Calu3 (cell line): ENCODE data around the gene SYMPK. TPM values are rescaled to one million over a fixed set of nuclear protein-coding genes. Genes with fewer than 3 reads are reported as not detected.

ENCODE experiments used
- BruUV-seq: library from RNA; stranded (reverse); fragments of 400-500 nt; replicated peaks from 2 replicates; lab custom pipeline; 2021; lab: Mats Ljungman, UMichigan
- CTCF ChIA-PET: fragments of 300-600 bp; sonication (Branson Sonifier 250); formaldehyde crosslinking; loops from one replicate; lab custom pipeline; 2022; ENCODE audit warnings: antibody characterized with exemption; lab: Charles Lee
- DNase-seq: peaks from one replicate; pipeline ENCODE4 v3.0.0; 2022
- H3K27ac Mint-ChIP-seq: one replicate; pipeline ENCODE4 v1.8.0; 2022; ENCODE audit warnings: mixed read lengths; ENCODE audit not compliant: unreplicated experiment
- H3K27me3 Mint-ChIP-seq: one replicate; pipeline ENCODE4 v1.8.0; 2022; ENCODE audit warnings: mixed read lengths; ENCODE audit not compliant: unreplicated experiment
- H3K36me3 Mint-ChIP-seq: one replicate; pipeline ENCODE4 v1.8.0; 2022; ENCODE audit warnings: mild to moderate bottlenecking, moderate library complexity, mixed read lengths; ENCODE audit not compliant: insufficient read depth, unreplicated experiment
- H3K4me1 Mint-ChIP-seq: one replicate; pipeline ENCODE4 v1.8.0; 2022; ENCODE audit warnings: mild to moderate bottlenecking, low read depth, mixed read lengths; ENCODE audit not compliant: unreplicated experiment
- H3K4me3 Mint-ChIP-seq: one replicate; pipeline ENCODE4 v1.8.0; 2022; ENCODE audit warnings: mild to moderate bottlenecking, low read depth, moderate library complexity, mixed read lengths; ENCODE audit not compliant: unreplicated experiment
- H3K9me3 Mint-ChIP-seq: one replicate; pipeline ENCODE4 v1.8.0; 2022; ENCODE audit warnings: low read depth, mixed read lengths; ENCODE audit not compliant: unreplicated experiment
- intact Hi-C: fragments of 100-400 bp; cut with micrococcal nuclease; formaldehyde crosslinking; loops from one replicate; pipeline ENCODE4 v1.10.0; 2022; ENCODE audit not compliant: unreplicated experiment
- total RNA-seq: library from RNA; stranded (reverse); gene quantifications from 2 replicates; pipeline ENCODE4 v1.2.3, GENCODE V29; 2022
- TF ChIP-seq, protein P1 (sequence below): fragments of 200-600 bp; IDR thresholded peaks from one replicate; pipeline ENCODE4 v1.8.0; 2022; ENCODE audit warnings: antibody characterized with exemption; ENCODE audit not compliant: unreplicated experiment

SYMPK gene
- total RNA-seq, 1 experiment from 2014 or later, result 130 TPM

DNA sequence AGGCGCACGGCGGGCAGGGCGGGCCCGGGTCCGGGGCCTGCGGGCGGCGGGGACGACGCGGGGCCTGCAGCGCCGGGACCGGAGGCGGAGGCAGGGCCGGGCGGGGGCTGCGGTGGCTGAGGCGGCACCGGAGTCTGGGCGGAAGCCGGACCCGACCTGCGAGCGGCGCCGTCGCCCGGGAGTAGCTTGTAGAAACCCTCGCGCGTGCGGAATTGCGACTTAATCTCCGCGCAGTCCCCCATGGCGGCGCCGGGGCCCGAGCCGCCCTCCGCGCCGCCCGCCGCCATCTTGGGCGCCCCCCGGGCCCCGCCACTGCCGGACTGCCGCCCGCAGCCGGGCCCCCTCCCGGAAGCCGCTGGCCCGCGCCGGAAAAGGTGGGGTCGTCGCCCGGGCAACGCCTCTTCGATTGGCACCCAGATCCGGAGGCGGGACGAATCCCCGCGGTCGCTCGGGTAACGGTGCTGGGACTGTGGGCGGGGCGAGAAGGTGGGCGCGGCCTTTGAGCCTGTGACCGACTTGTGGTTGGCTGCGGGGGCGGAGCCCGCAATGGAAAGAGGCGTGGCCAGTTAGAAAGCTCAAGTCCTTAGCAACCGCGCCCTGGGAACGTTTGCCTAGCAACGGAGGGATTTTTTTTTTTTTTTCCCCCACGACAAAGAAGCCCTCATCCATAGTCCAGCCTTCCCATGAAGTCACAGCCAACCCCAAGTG lies 70.3 kb downstream of the SYMPK start, which contains the start of gene DMWD:
Gene DMWD (minus strand): TSS at position 376 of the 708 bp plus-strand sequence. CDS start 89 bp downstream, at position 287.
- H3K36me3 Mint-ChIP-seq, result peaks cover 51% of the 10 kb centered on the region
- DNase-seq, result peak; percentile 100
- peak within 1 kb of the TSS; percentile 83 for H3K27ac Mint-ChIP-seq
- H3K27me3 Mint-ChIP-seq, result peaks cover 26% of the 10 kb centered on the region
- TF ChIP-seq, protein P1, sequence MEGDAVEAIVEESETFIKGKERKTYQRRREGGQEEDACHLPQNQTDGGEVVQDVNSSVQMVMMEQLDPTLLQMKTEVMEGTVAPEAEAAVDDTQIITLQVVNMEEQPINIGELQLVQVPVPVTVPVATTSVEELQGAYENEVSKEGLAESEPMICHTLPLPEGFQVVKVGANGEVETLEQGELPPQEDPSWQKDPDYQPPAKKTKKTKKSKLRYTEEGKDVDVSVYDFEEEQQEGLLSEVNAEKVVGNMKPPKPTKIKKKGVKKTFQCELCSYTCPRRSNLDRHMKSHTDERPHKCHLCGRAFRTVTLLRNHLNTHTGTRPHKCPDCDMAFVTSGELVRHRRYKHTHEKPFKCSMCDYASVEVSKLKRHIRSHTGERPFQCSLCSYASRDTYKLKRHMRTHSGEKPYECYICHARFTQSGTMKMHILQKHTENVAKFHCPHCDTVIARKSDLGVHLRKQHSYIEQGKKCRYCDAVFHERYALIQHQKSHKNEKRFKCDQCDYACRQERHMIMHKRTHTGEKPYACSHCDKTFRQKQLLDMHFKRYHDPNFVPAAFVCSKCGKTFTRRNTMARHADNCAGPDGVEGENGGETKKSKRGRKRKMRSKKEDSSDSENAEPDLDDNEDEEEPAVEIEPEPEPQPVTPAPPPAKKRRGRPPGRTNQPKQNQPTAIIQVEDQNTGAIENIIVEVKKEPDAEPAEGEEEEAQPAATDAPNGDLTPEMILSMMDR, result no peak
- intact Hi-C loops, result no loop called here
- CTCF ChIA-PET, result interaction anchor here (0.6 to 1.8 kb wide), 8 partner anchors 12 to 315 kb away, joined by 3 to 16 read pairs (median 4); partner anchors contain the start of gene SIX5
- BruUV-seq, result no TSS peak
- H3K9me3 Mint-ChIP-seq, result no peaks in the 10 kb centered on the region
- H3K4me3 Mint-ChIP-seq, result peak within 1 kb of the TSS; percentile 93
- H3K4me1 Mint-ChIP-seq, result peaks cover 33% of the 10 kb centered on the region

DNA sequence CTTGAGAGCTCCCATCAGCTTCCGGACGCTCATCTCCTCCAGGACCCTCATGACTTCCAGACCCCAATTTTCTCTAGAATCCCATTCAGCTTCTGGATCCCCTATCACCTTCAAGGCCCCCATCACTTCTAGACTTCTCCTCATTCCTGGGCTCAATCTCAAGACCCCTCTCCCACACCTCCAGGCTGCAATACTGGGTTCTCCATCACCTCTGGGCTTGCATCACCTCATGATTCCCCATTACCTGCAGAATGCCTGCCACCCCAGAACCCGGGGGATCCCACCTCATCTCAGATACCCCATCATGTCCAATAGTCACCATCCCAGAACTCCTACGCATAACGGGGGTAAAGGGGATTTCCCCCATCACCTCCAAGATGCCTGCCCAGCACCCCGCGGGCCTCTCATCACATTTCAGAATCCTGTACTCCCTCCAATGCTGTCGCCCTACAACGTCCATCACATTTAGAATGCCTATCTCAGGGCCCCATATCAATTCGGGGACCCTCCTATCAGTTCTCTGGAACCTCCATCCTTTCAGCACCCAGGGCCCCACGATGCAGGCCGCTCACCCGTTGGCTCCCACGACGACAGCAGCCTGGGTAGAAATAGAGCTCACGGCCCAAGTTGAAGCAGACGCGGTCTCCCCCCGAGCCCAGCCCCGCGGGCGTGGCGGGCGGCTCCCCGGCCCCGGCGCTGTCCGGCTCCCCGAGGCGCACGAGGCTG lies 71.0 kb downstream of the SYMPK start:
- DNase-seq, result no peak
- Mint-ChIP-seq H3K4me3 (peak overlapping the region; percentile 93), H3K27ac (peak overlapping the region; percentile 57), H3K9me3 (no peaks in the 10 kb centered on the region), H3K4me1 (peaks cover 33% of the 10 kb centered on the region), H3K36me3 (peaks cover 53% of the 10 kb centered on the region), H3K27me3 (peaks cover 26% of the 10 kb centered on the region)
- TSS peak; percentile 20 for BruUV-seq
- TF ChIP-seq, protein P1, result no peak
- intact Hi-C loops, result no loop called here
- CTCF ChIA-PET, result interaction anchor here (1.8 kb wide), 1 partner anchor 22 kb away, joined by 16 read pairs; the partner anchor contains the start of gene SIX5

DNA sequence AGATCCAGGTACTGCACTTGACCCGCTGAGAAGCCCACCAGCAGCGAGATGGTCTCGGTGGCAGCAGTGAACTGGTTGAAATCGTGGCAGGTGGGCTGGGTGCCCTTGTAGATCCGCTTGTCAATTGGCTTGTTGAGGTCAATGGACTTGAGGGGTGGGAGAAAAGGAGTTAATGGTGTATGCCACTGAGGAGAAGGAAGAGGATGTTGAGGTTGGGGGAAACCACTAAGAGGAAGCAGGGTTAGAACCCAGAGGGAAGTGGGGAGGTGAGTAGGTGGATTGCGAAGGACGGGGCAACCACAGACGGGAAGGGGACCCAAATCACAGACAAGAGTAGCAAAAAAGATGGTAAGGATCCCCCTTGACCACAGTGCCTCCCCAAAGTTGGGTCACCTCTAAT lies 72.0 kb downstream of the SYMPK start:
- no TSS peak for BruUV-seq
- Mint-ChIP-seq H3K27ac (peak overlapping the region; percentile 57), H3K4me1 (peaks cover 33% of the 10 kb centered on the region), H3K9me3 (no peaks in the 10 kb centered on the region), H3K4me3 (peak overlapping the region; percentile 93), H3K36me3 (peaks cover 61% of the 10 kb centered on the region), H3K27me3 (peaks cover 22% of the 10 kb centered on the region)
- CTCF ChIA-PET, result no interaction called here
- TF ChIP-seq, protein P1, result no peak
- intact Hi-C loops, result no loop called here
- DNase-seq, result no peak

DNA sequence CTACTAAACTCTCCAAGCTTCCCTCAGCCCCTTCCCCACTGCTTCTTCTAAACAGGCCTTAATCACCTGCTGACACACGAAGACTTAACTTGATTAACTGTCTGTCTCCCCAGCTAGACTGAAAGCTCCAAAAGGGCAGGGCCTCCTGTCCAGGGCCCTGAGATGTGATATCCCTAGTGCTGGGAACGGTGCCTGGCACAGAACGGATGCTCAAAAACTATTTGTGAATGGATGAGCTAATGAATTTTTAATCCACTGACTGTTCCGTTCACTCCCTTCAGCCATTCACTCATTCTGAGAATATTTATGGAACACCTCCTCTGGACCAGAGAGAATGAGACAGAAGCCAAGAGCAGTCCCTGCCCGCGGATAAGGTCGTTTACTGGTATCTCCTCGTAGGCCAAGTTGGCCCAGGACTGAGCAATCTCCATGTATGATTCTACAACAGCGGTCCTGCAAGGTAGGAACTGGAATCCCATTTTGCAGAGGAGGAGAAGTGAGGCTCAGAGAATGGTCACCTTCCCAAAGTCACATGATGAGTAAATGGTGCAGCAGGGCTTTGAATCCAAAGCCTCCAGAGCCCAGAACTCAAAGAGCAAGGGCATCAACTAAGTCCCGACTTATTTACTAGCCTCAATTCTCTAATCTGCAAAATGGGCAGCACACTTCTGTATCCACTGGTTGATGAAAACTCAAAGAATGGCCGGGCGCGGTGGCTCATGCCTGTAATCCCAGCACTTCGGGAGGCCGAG lies 73.7 kb downstream of the SYMPK start:
- Mint-ChIP-seq H3K27ac (no peak overlapping the region), H3K36me3 (peaks cover 68% of the 10 kb centered on the region), H3K4me3 (no peak overlapping the region), H3K27me3 (peaks cover 5% of the 10 kb centered on the region), H3K9me3 (no peaks in the 10 kb centered on the region), H3K4me1 (peaks cover 33% of the 10 kb centered on the region)
- TF ChIP-seq, protein P1, result no peak
- CTCF ChIA-PET, result interaction anchor here (0.7 kb wide), 1 partner anchor 337 kb away, joined by 4 read pairs; no protein-coding TSS in a partner anchor
- BruUV-seq, result no TSS peak
- intact Hi-C loops, result no loop called here
- DNase-seq, result no peak
